Raji (cell line): ENCODE results near the gene DPP9.

ENCODE experiments used
- POLR2A ChIP-seq: IDR thresholded peaks from 2 replicates; pipeline ENCODE4 v1.6.1; 2011; ENCODE audit warnings: low read depth, low read length, control low read depth; ENCODE audit not compliant: insufficient read depth

The DPP9 gene

GRCh38 chr19:4660993-4661392 is 62.6 kb downstream of the DPP9 start:
- TF ChIP-seq POLR2A = no peak

GRCh38 chr19:4660181-4660791 is 63.4 kb downstream of the DPP9 start:
- no peak for TF ChIP-seq POLR2A

- no peak for TF ChIP-seq POLR2A
Measured at GRCh38 chr19:4657835-4658234, 65.8 kb downstream of the DPP9 start.

GRCh38 chr19:4657262-4657661 is 66.4 kb downstream of the DPP9 start:
- TF ChIP-seq POLR2A = no peak

GRCh38 chr19:4656102-4656501 is 67.5 kb downstream of the DPP9 start:
- no peak for TF ChIP-seq POLR2A

DNA sequence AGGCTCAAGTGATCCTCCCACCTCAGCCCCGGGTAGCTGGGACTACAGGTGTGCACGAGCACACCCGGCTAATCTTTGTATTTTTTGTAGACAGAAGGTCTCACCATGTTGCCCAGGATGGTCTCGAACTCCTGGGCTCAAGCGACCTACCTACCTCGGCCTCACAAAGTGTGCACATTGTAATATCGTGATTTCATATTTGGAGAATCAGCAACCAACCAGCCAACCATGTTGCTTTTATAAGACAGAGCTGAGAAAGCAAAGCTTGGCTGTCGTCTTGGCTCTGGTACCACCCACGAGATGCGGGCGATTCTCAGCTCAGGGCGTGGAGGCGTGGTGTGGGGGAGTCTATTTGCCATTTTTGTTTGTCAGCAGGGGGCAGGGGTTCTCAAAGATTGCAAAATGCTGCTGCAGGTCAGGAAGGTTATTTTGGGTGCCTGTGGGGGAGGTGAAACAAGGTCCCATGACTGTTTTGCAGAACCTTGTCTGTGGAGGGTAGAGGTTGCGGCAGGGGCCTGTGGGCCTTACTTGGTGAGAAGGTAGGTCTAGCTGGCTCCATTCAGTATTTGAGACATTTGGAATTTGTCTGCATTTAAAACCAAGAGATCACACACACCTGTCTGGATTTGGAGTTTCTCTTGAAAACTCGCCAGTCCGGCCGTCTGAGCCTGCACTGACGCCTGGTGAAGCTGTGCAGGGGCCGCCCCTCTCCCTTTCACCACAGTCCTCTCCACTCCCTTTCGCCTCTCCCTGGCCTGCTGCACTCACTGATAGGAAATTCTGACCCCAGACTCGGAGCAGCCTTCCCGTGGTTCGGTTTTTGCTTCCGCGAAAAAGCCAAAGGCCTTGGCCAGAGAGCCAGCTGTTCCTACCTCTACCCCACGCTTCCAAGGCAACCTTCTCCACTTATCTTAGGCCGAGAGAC is 68.9 kb downstream of the DPP9 start:
- TF ChIP-seq POLR2A = no peak

DNA sequence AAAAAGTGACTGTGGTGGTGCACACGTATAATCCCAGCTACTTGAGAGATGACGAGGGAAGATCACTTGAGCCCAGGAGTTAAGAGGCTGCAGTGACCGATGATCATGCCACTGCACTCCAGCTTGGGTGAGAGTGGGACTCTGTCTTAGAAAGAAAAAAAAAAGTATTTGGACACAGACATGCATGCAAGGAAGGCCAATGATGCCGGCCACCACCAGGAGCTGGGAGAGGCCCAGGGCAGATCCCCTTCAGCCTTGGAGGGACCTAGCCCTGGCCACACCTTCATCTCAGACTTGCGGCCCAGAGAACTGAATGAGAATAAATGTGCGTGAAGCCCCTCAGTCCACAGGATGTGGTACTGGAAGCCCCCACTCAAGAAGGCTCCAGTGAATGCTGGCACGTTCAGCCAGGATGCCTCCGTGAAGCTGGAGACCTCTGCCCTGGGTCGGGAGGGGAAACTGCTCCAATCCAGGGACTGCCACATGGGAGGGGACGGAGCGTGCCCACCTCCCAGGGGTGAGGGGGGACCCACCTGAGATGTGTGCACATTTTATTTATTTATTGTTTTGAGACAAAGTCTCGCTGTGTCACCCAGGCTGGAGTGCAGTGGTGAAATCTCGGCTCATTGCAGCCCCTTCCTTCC is 69.7 kb downstream of the DPP9 start:
- no peak for TF ChIP-seq POLR2A

DNA sequence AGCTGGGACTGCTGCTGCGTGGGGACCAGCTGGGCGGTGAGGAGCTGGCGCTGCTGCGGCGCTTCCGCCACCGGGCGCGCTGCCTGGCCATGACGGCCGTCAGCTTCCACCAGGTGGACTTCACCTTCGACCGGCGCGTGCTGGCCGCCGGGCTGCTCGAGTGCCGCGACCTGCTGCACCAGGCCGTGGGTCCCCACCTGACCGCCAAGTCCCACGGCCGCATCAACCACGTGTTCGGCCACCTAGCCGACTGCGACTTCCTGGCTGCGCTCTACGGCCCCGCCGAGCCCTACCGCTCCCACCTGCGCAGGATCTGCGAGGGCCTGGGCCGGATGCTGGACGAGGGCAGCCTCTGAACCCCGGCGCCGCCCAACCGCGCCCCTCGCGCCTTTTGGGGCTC is 71.6 kb downstream of the DPP9 start:
- no peak for TF ChIP-seq POLR2A

DNA sequence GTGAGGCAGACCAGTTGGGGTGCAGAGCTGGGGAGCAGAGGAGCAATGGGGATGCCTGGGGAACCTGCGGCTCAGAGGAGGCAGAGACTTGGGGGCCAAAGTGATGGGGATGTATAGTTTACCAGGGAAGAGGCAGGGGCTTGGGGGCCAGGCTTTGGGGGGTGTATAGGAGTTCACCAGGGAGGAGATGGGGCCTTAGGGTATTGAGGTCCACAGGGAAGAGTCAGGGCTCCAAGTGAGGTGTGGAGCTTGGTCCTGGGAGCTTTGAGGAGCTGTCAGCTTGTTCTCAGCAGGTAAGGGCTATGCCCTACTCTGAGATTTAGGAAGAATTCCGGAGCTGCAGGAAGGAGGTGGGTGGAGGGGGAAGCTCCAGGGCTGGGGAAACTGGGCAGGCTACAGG is 73.5 kb downstream of the DPP9 start:
- TF ChIP-seq POLR2A = no peak

- no peak for TF ChIP-seq POLR2A
Measured at GRCh38 chr19:4649392-4650047, 74.1 kb downstream of the DPP9 start.

DNA sequence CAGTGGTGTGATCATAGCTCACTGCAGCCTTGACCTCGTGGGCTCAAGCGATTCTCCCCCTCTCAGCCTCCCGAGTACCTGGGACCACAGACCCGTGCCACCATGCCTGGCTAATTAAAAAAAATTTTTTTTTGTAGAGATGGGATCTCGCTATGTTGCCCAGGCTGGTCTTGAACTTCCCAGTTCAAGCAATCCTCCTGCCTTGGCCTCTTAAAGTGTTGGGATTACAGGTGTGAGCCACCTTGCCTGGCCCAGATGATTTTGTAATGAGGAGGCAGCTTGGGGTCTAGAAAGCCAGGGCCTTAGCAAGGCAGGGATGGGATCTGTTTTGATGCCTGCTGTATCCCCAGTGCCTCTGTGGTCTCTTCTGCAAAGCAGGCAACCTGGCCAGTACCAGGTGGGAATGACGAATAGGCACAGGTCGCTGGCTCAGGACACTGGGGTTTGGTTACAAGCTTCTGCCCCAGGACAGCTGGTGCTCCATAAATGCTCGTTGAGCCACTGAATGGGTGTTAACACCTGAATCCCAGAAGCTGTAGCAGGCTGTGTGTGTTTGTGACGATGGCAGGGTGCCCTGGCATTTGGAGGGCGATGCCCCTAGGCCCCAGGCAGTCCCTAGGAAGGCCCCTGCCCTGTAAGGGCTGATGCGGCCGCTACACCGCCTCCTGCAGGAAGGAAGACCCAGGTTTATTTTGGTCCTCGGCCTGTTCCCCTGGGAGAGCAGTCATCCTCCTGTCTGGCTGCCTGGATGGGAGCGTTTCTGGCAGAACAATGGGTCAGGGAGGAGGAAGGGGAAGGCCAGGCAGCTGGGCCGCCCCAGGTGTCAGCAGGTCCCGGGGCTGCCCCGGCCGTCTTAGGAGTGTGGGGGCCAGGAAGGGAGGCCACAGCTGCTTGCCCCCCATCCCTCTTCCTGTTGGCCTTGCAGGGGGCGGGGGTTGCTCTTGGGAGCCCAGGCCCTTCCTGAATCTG is 75.7 kb downstream of the DPP9 start:
- TF ChIP-seq POLR2A = no peak

GRCh38 chr19:4645718-4646117 is 77.9 kb downstream of the DPP9 start:
- TF ChIP-seq POLR2A = no peak

- no peak for TF ChIP-seq POLR2A
Measured at GRCh38 chr19:4642625-4643024, 81.0 kb downstream of the DPP9 start.

DNA sequence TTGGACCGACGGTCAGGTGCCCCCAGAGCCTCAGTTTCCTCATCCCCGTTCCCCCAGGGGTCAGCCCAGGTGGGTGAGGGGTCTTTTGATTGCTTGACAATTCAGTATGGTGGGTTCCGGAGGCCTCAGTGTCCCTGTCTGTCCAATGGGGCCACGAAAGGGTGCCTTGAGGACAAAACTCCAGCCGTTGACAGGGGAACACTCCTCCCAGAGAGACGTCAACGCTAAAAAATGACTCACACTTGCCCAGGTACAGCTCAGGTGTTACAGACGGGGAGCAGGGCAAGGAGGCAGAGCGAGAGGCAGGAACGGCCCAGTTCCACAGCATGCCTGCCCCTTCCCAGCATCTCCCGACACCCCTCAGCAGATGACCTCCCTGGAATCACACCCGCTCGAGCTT is 82.5 kb downstream of the DPP9 start:
- TF ChIP-seq POLR2A = no peak
